B cell (primary cell): ENCODE data around the gene HOGA1. TPM values are rescaled to one million over a fixed set of nuclear protein-coding genes. Genes with fewer than 3 reads are reported as not detected.

ENCODE experiments used
- ATAC-seq: fragments of 200-7000 bp; cut with Tn5 transposase; one replicate; pipeline ENCODE4 v1.10.0; 2021; ENCODE audit warnings: low read depth, mild to moderate bottlenecking, moderate number of reproducible peaks, moderate library complexity
- CTCF ChIA-PET: fragments of 350-600 bp; sonication (Branson Sonifier 250); formaldehyde crosslinking; loops from one replicate; lab custom pipeline; 2021; ENCODE audit warnings: antibody characterized with exemption, inconsistent platforms; lab: Charles Lee
- POLR2A ChIA-PET: fragments of 350-600 bp; sonication (Branson Sonifier 250); formaldehyde crosslinking; loops from one replicate; lab custom pipeline; 2021; ENCODE audit warnings: antibody characterized with exemption; lab: Charles Lee
- DNase-seq: peaks from one replicate; pipeline ENCODE4 v3.0.0; 2013
- H2AFZ ChIP-seq: 2 replicates; pipeline ENCODE4 v1.6.1; 2012; ENCODE audit warnings: mild to moderate bottlenecking, low read depth, low read length; ENCODE audit not compliant: insufficient read depth, poor library complexity, severe bottlenecking
- H3K27ac ChIP-seq, 2 donors: 1 replicate in 1 of 2; 2 replicates in 1 of 2; pipeline ENCODE4 v1.5.1; 2012 to 2013; ENCODE audit warnings: low read length in 2 of 2, mild to moderate bottlenecking in 2 of 2, moderate library complexity in 1 of 2
- H3K27me3 ChIP-seq, 4 experiments: fragments of 200-600 bp in 1 of 4; sonication (generic) in 1 of 4; replicated peaks in 1 of 4; 1 replicate in 2 of 4; 2 replicates in 2 of 4; pipeline versions ENCODE4 v1.6.1 to v1.7.0; 2013 to 2016; ENCODE audit warnings: low read length in 3 of 4, mild to moderate bottlenecking in 2 of 4, mixed read lengths in 1 of 4, moderate library complexity in 1 of 4; ENCODE audit not compliant: insufficient read depth in 4 of 4, control insufficient read depth in 3 of 4; ENCODE audit errors: control extremely low read depth in 1 of 4
- H3K36me3 ChIP-seq, 2 experiments: replicated peaks in 1 of 2; 1 replicate in 1 of 2; 2 replicates in 1 of 2; pipeline versions ENCODE4 v1.6.1 to v1.7.1; 2013; ENCODE audit warnings: low read length in 1 of 2; ENCODE audit not compliant: insufficient read depth in 2 of 2, control insufficient read depth in 1 of 2; ENCODE audit errors: control extremely low read depth in 1 of 2, extremely low read depth in 1 of 2
- H3K4me1 ChIP-seq, 2 donors: fragments of 200-600 bp in 1 of 2; sonication (generic) in 1 of 2; 1 replicate in 1 of 2; 2 replicates in 1 of 2; pipeline versions ENCODE4 v1.5.1 to v1.6.1; 2013 to 2017; ENCODE audit warnings: low read length in 2 of 2; ENCODE audit not compliant: control insufficient read depth in 2 of 2, insufficient read depth in 2 of 2
- H3K4me2 ChIP-seq: replicated peaks from 2 replicates; pipeline ENCODE3; 2012; ENCODE audit warnings: mild to moderate bottlenecking, low read depth, low read length; ENCODE audit not compliant: poor library complexity, severe bottlenecking
- H3K4me3 ChIP-seq, 5 experiments: fragments of 200-600 bp in 1 of 5; sonication (generic) in 1 of 5; 1 replicate in 3 of 5; 2 replicates in 2 of 5; pipeline versions ENCODE4 v1.5.1 to v1.7.0; 2011 to 2016; ENCODE audit warnings: low read length in 4 of 5, mild to moderate bottlenecking in 4 of 5, low read depth in 2 of 5, control low read depth in 1 of 5, moderate library complexity in 1 of 5; ENCODE audit not compliant: insufficient read depth in 1 of 5; ENCODE audit errors: control extremely low read depth in 1 of 5, extremely low read depth in 1 of 5
- H3K79me2 ChIP-seq: fragments of 200-600 bp; sonication (generic); one replicate; pipeline ENCODE4 v1.6.0; 2016; ENCODE audit warnings: low read length; ENCODE audit not compliant: control insufficient read depth, insufficient read depth
- H3K9ac ChIP-seq: fragments of 200-600 bp; sonication (generic); 2 replicates; pipeline ENCODE4 v1.6.1; 2017; ENCODE audit warnings: mild to moderate bottlenecking, low read length, moderate library complexity
- H3K9me3 ChIP-seq, 3 donors: one replicate each; pipeline versions ENCODE4 v1.6.1 to v1.7.1; 2013; ENCODE audit warnings: low read length in 2 of 3; ENCODE audit not compliant: control insufficient read depth in 2 of 3, insufficient read depth in 1 of 3; ENCODE audit errors: control extremely low read depth in 1 of 3
- H4K20me1 ChIP-seq: 2 replicates; pipeline ENCODE4 v1.6.0; 2012; ENCODE audit warnings: mild to moderate bottlenecking, low read length; ENCODE audit not compliant: insufficient read depth, control insufficient read depth, poor library complexity, severe bottlenecking
- H3K27ac Mint-ChIP-seq: one replicate; pipeline ENCODE4 v1.8.0; 2021; ENCODE audit warnings: mixed read lengths
- H3K27me3 Mint-ChIP-seq: one replicate; pipeline ENCODE4 v1.8.0; 2021; ENCODE audit warnings: mixed read lengths
- H3K4me1 Mint-ChIP-seq: one replicate; pipeline ENCODE4 v1.8.0; 2021; ENCODE audit warnings: mixed read lengths
- H3K4me3 Mint-ChIP-seq: one replicate; pipeline ENCODE4 v1.8.0; 2021; ENCODE audit warnings: mixed read lengths
- H3K9me3 Mint-ChIP-seq: one replicate; pipeline ENCODE4 v1.8.0; 2022; ENCODE audit warnings: mixed read lengths; ENCODE audit not compliant: insufficient read depth
- EZH2 ChIP-seq: IDR thresholded peaks from 2 replicates; pipeline ENCODE4 v1.6.1; 2012; ENCODE audit warnings: borderline replicate concordance, low read depth, mild to moderate bottlenecking, moderate library complexity, low read length; ENCODE audit not compliant: insufficient read depth, poor library complexity, severe bottlenecking
- WGBS: methylation state at CpG from one replicate; pipeline ENCODE4 v1.1.5; 2013; ENCODE audit warnings: missing lambda C conversion rate; ENCODE audit not compliant: insufficient coverage; 5-methylcytosine and 5-hydroxymethylcytosine counted together
- intact Hi-C: fragments of 100-400 bp; cut with micrococcal nuclease; formaldehyde crosslinking; loops from one replicate; pipeline ENCODE4 v1.10.0; 2022
- polyA plus RNA-seq: library from polyadenylated mRNA; depleted of rRNA; stranded (reverse); fragments of >200 nt; gene quantifications from 2 replicates; pipeline ENCODE4 v1.2.3, GENCODE V29; 2012
- total RNA-seq, 2 donors: library from RNA; stranded (reverse); fragments of 120-200 nt in 1 of 2; gene quantifications; 1 replicate in 1 of 2; 2 replicates in 1 of 2; pipeline versions ENCODE4 v1.2.3 to v1.2.4, GENCODE V29; 2013 to 2022
- TF ChIP-seq, protein P1 (sequence below): fragments of 200-600 bp; IDR thresholded peaks from one replicate; pipeline ENCODE4 v1.8.0; 2022; ENCODE audit warnings: antibody characterized with exemption, mild to moderate bottlenecking

Gene HOGA1
- total and polyA plus RNA-seq, 2 donors (not counting 1 experiment from before 2014, with no cell fraction given), result not detected

DNA sequence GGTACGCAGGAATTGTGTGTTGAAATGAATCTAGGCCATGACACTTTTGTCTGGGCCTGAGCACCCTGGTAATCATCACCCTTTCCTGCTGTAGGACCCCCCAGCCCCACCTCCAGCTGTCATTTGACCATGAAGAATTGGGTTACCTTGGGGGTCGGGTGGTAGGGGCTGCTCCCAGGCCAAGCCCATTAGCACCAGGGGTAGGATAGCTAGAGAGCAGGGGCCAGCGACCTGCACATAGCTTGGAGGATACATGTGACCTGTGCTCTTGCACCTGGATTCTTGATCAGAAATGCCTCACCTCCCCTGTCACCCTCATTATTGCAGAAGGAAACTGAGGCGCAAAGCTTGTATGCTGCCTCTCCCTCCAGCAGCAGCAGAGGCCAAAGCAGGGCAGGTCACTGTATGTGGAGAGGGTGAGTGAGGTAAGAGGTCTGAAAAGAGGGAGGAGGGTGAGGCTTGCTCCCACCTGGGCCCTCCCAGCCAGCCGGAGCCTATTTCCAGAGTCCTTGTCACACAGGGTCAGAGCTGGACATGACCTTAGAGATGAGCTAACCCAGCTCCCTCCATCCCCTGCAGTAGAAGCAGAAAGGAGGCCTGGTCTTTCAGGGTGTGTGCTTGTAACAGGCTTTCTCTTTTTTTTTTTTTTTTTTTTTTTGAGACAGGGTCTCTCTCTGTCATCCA, 46.9 kb upstream of the HOGA1 start:
- intact Hi-C loops, result no loop called here
- no peaks in the 10 kb centered on the region for H3K27me3 ChIP-seq
- no peaks in the 10 kb centered on the region for H3K79me2 ChIP-seq
- no peak for ATAC-seq
- Mint-ChIP-seq H3K27me3 (no peaks in the 10 kb centered on the region), H3K9me3 (no peaks in the 10 kb centered on the region), H3K27ac (no peak overlapping the region), H3K4me3 (no peak overlapping the region), H3K4me1 (no peaks in the 10 kb centered on the region)
- DNase-seq, result no peak
- H3K36me3 ChIP-seq, result no peaks in the 10 kb centered on the region
- no peak overlapping the region for H3K4me3 ChIP-seq
- H3K9ac ChIP-seq, result no peak overlapping the region
- H3K4me2 ChIP-seq, result no peak overlapping the region
- H4K20me1 ChIP-seq, result no peaks in the 10 kb centered on the region
- no peaks in the 10 kb centered on the region for H3K4me1 ChIP-seq
- CTCF ChIA-PET, result no interaction called here
- 90% methylated on average over 2 of the region's 5 CpGs for WGBS
- no peak overlapping the region for H2AFZ ChIP-seq
- H3K27ac ChIP-seq, result no peak overlapping the region
- POLR2A ChIA-PET, result no interaction called here
- no peak for TF ChIP-seq EZH2
- TF ChIP-seq, protein P1, sequence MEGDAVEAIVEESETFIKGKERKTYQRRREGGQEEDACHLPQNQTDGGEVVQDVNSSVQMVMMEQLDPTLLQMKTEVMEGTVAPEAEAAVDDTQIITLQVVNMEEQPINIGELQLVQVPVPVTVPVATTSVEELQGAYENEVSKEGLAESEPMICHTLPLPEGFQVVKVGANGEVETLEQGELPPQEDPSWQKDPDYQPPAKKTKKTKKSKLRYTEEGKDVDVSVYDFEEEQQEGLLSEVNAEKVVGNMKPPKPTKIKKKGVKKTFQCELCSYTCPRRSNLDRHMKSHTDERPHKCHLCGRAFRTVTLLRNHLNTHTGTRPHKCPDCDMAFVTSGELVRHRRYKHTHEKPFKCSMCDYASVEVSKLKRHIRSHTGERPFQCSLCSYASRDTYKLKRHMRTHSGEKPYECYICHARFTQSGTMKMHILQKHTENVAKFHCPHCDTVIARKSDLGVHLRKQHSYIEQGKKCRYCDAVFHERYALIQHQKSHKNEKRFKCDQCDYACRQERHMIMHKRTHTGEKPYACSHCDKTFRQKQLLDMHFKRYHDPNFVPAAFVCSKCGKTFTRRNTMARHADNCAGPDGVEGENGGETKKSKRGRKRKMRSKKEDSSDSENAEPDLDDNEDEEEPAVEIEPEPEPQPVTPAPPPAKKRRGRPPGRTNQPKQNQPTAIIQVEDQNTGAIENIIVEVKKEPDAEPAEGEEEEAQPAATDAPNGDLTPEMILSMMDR, result no peak
- H3K9me3 ChIP-seq, result no peaks in the 10 kb centered on the region

DNA sequence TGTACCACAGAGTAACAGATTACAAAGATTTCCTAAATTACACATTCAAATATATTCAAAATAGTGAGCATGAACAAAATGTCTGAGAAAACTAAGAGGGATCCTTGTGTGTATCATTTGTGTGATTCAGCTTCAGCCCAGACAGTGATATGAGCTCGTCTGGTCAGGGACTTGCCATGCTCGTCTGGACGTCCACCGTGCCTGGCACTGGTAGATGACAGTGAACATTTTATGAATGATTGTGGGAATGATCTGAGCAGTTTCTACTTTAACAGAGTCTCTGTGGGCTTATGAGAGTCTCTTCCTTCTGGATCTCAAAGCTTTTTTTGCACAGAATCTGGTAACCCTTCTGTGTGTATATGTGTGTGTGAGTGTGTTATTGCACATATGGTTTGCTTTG, 45.8 kb upstream of the HOGA1 start:
- Histone ChIP-seq H3K4me1 (no peaks in the 10 kb centered on the region), H3K27me3 (no peaks in the 10 kb centered on the region), H3K9me3 (no peaks in the 10 kb centered on the region), H3K4me3 (no peak overlapping the region), H3K27ac (no peak overlapping the region), H2AFZ (no peak overlapping the region), H3K4me2 (no peak overlapping the region), H3K9ac (no peak overlapping the region), H3K79me2 (no peaks in the 10 kb centered on the region), H3K36me3 (no peaks in the 10 kb centered on the region), H4K20me1 (no peaks in the 10 kb centered on the region)
- ChIA-PET POLR2A (no interaction called here), CTCF (interaction anchor here (0.5 to 0.7 kb wide), 3 partner anchors 16 to 131 kb away, joined by 3 to 4 read pairs (median 4); no protein-coding TSS in a partner anchor)
- intact Hi-C loops, result no loop called here
- no peaks in the 10 kb centered on the region for H3K27me3 Mint-ChIP-seq
- no peaks in the 10 kb centered on the region for H3K9me3 Mint-ChIP-seq
- no peak for TF ChIP-seq EZH2
- TF ChIP-seq, protein P1, result no peak
- no peak overlapping the region for H3K4me3 Mint-ChIP-seq
- 86% methylated on average over 4 of the region's 4 CpGs for WGBS
- no peak for ATAC-seq
- no peak for DNase-seq
- H3K27ac Mint-ChIP-seq, result no peak overlapping the region
- no peaks in the 10 kb centered on the region for H3K4me1 Mint-ChIP-seq
